Measurements from ENCODE around the gene PIGT. TPM values are rescaled to one million over a fixed set of nuclear protein-coding genes. Genes with fewer than 3 reads are reported as not detected.

Gene PIGT
- total and polyA plus RNA-seq, 10 donors, result 42.5 to 82.8 (median 63.6) TPM

- no peak overlapping the region for H3K4me3 ChIP-seq
- intact Hi-C loops (cut with DNase I; ENCODE audit: low total_unique reads), result no loop called here
- H3K9me3 ChIP-seq, result no peaks in the 10 kb centered on the region
- no peak for DNase-seq
- WGBS, 5 donors, result 70 to 100% (median 87%) methylated on average over 1 of the region's 1 CpG
- H3K4me1 ChIP-seq, result no peaks in the 10 kb centered on the region
- no peak for TF ChIP-seq POLR2A (IDR thresholded peaks at IDR 0.05)
- no peak for TF ChIP-seq CTCF (IDR thresholded peaks at IDR 0.05 in 8 of 11, conservative IDR thresholded peaks at IDR 0.05 in 3 of 11)
- TF ChIP-seq POLR2AphosphoS5 (IDR thresholded peaks at IDR 0.05), result no peak
- peaks cover 0 to 21% (median 0%) of the 10 kb centered on the region in 7 donors for H3K27me3 ChIP-seq (replicated peaks in 1 of 7)
- H3K36me3 ChIP-seq, result no peaks in the 10 kb centered on the region
- no peak overlapping the region for H3K27ac ChIP-seq
Measured at GRCh38 chr20:45461225-45461624, 45.3 kb downstream of the PIGT start.

GRCh38 chr20:45462711-45463509, 47.0 kb downstream of the PIGT start:
- Histone ChIP-seq H3K27ac (no peak overlapping the region), H3K4me3 (no peak overlapping the region), H3K27me3 (replicated peaks in 1 of 7) (peaks cover 0 to 29% (median 3%) of the 10 kb centered on the region in 7 donors), H3K9me3 (no peaks in the 10 kb centered on the region), H3K36me3 (no peaks in the 10 kb centered on the region), H3K4me1 (no peaks in the 10 kb centered on the region)
- no peak for DNase-seq
- TF ChIP-seq CTCF (IDR thresholded peaks at IDR 0.05 in 8 of 11, conservative IDR thresholded peaks at IDR 0.05 in 3 of 11) (no peak), POLR2A (IDR thresholded peaks at IDR 0.05) (no peak), POLR2AphosphoS5 (IDR thresholded peaks at IDR 0.05) (no peak)
- intact Hi-C loops (cut with DNase I; ENCODE audit: low total_unique reads), result no loop called here
- WGBS, 5 donors, result 82 to 86% (median 83%) methylated on average over 6 of the region's 6 CpGs

GRCh38 chr20:45463709-45464108, 47.8 kb downstream of the PIGT start:
- H3K27ac ChIP-seq, result no peak overlapping the region
- H3K4me1 ChIP-seq, result no peaks in the 10 kb centered on the region
- no peaks in the 10 kb centered on the region for H3K36me3 ChIP-seq
- 58 to 89% (median 65%) methylated on average over 4 of the region's 4 CpGs for WGBS, 5 donors
- H3K4me3 ChIP-seq, result no peak overlapping the region
- no peaks in the 10 kb centered on the region for H3K9me3 ChIP-seq
- no peak for DNase-seq
- TF ChIP-seq POLR2A (IDR thresholded peaks at IDR 0.05) (no peak), CTCF (IDR thresholded peaks at IDR 0.05 in 8 of 11, conservative IDR thresholded peaks at IDR 0.05 in 3 of 11) (no peak), POLR2AphosphoS5 (IDR thresholded peaks at IDR 0.05) (no peak)
- peaks cover 0 to 37% (median 4%) of the 10 kb centered on the region in 7 donors for H3K27me3 ChIP-seq (replicated peaks in 1 of 7)
- intact Hi-C loops (cut with DNase I; ENCODE audit: low total_unique reads), result no loop called here

GRCh38 chr20:45465491-45466266, 49.7 kb downstream of the PIGT start:
- Histone ChIP-seq H3K36me3 (no peaks in the 10 kb centered on the region), H3K27ac (no peak overlapping the region), H3K4me3 (no peak overlapping the region), H3K4me1 (peaks cover 10 to 16% (median 14%) of the 10 kb centered on the region in 6 donors), H3K27me3 (replicated peaks in 1 of 7) (peaks cover 6 to 57% (median 23%) of the 10 kb centered on the region in 7 donors), H3K9me3 (no peaks in the 10 kb centered on the region)
- intact Hi-C loops (cut with DNase I; ENCODE audit: low total_unique reads), result no loop called here
- no peak for DNase-seq
- no peak for TF ChIP-seq POLR2AphosphoS5 (IDR thresholded peaks at IDR 0.05)
- no peak for TF ChIP-seq POLR2A (IDR thresholded peaks at IDR 0.05)
- TF ChIP-seq CTCF (IDR thresholded peaks at IDR 0.05 in 8 of 11, conservative IDR thresholded peaks at IDR 0.05 in 3 of 11), result no peak
- 17 to 33% (median 21%) methylated on average over 1 of the region's 1 CpG for WGBS, 5 donors

Measured in spleen (tissue), 11 donors.